GM23338 (cell line): ENCODE data around the gene TOMM6. TPM values are rescaled to one million over a fixed set of nuclear protein-coding genes. Genes with fewer than 3 reads are reported as not detected.

Experiments used
- ATAC-seq: fragments of 200-7000 bp; cut with Tn5 transposase; 3 replicates; pipeline ENCODE4 v1.9.1; 2020
- DNase-seq: peaks from one replicate; pipeline ENCODE4 v3.0.0-alpha.2; 2015; ENCODE audit warnings: low spot score
- H2AFZ ChIP-seq: fragments of 200-600 bp; sonication (generic); 2 replicates; pipeline ENCODE4 v1.8.0; 2016; ENCODE audit warnings: antibody characterized with exemption, mild to moderate bottlenecking, moderate library complexity
- H3F3A ChIP-seq: fragments of 200-600 bp; sonication (generic); replicated peaks from 2 replicates; pipeline ENCODE4 v1.8.0; 2017; ENCODE audit warnings: antibody characterized with exemption, mixed run types, low read depth
- H3K27ac ChIP-seq: fragments of 200-600 bp; sonication (generic); 2 replicates; pipeline ENCODE4 v1.6.1; 2016; ENCODE audit warnings: low read depth
- H3K27me3 ChIP-seq: fragments of 200-600 bp; sonication (generic); 2 replicates; pipeline ENCODE4 v1.8.0; 2016; ENCODE audit warnings: mild to moderate bottlenecking, mixed run types, moderate library complexity; ENCODE audit not compliant: insufficient read depth
- H3K36me3 ChIP-seq: fragments of 200-600 bp; sonication (generic); 2 replicates; pipeline ENCODE4 v1.8.0; 2016; ENCODE audit warnings: mild to moderate bottlenecking; ENCODE audit not compliant: insufficient read depth
- H3K4me1 ChIP-seq: fragments of 200-600 bp; sonication (generic); 2 replicates; pipeline ENCODE4 v1.8.0; 2016; ENCODE audit warnings: mild to moderate bottlenecking, moderate library complexity; ENCODE audit not compliant: insufficient read depth
- H3K4me2 ChIP-seq: fragments of 200-600 bp; sonication (generic); 2 replicates; pipeline ENCODE4 v1.7.1; 2017; ENCODE audit warnings: mixed run types
- H3K4me3 ChIP-seq: fragments of 200-600 bp; sonication (generic); 2 replicates; pipeline ENCODE4 v1.6.1; 2016; ENCODE audit warnings: mixed run types
- H3K79me2 ChIP-seq: fragments of 200-600 bp; sonication (generic); replicated peaks from 2 replicates; pipeline ENCODE4 v1.8.0; 2017; ENCODE audit warnings: mild to moderate bottlenecking; ENCODE audit not compliant: insufficient read depth
- H3K9me2 ChIP-seq: fragments of 200-600 bp; sonication (generic); 2 replicates; pipeline ENCODE4 v1.8.0; 2017; ENCODE audit not compliant: insufficient read depth
- H4K20me1 ChIP-seq: fragments of 200-600 bp; sonication (generic); replicated peaks from 2 replicates; pipeline ENCODE4 v1.8.0; 2017; ENCODE audit warnings: mild to moderate bottlenecking; ENCODE audit not compliant: insufficient read depth
- H3K27ac Mint-ChIP-seq: 2 replicates; pipeline ENCODE4 v1.8.0; 2020; ENCODE audit warnings: inconsistent platforms, mild to moderate bottlenecking, moderate library complexity, mixed read lengths
- H3K27me3 Mint-ChIP-seq: 3 replicates; pipeline ENCODE4 v1.8.0; 2022; ENCODE audit warnings: low read depth, mild to moderate bottlenecking, moderate library complexity, mixed read lengths, inconsistent platforms; ENCODE audit not compliant: insufficient read depth, poor library complexity
- H3K36me3 Mint-ChIP-seq: 3 replicates; pipeline ENCODE4 v1.8.0; 2021; ENCODE audit warnings: low read depth, mild to moderate bottlenecking, inconsistent platforms, moderate library complexity, mixed read lengths
- H3K4me1 Mint-ChIP-seq: 3 replicates; pipeline ENCODE4 v1.8.0; 2020; ENCODE audit warnings: mild to moderate bottlenecking, inconsistent platforms, mixed read lengths
- H3K4me3 Mint-ChIP-seq: 3 replicates; pipeline ENCODE4 v1.8.0; 2021; ENCODE audit warnings: moderate library complexity, mild to moderate bottlenecking, inconsistent platforms, mixed read lengths
- H3K9me3 Mint-ChIP-seq: 3 replicates; pipeline ENCODE4 v1.8.0; 2020; ENCODE audit warnings: moderate library complexity, mild to moderate bottlenecking, inconsistent platforms, mixed read lengths
- CREB1 ChIP-seq: fragments of 250-450 bp; sonication (Bioruptor Pico); IDR thresholded peaks from 2 replicates; pipeline ENCODE4 v1.5.0; 2020; ENCODE audit warnings: low read depth, mild to moderate bottlenecking, moderate library complexity
- CTCF ChIP-seq, 2 experiments: fragments of 200-600 bp in 1 of 2; sonication (generic) in 1 of 2; conservative IDR thresholded peaks; 2 replicates each; pipeline versions ENCODE4 v1.5.1 to v1.6.1; 2016 to 2017; ENCODE audit warnings: antibody characterized with exemption in 2 of 2, low read depth in 2 of 2, mild to moderate bottlenecking in 2 of 2, moderate library complexity in 1 of 2
- ETS1 ChIP-seq: IDR thresholded peaks from 2 replicates; pipeline ENCODE4 v1.6.1; 2016; ENCODE audit warnings: antibody characterized with exemption
- EZH2phosphoT487 ChIP-seq: fragments of 200-600 bp; sonication (generic); IDR thresholded peaks from one replicate; pipeline ENCODE4 v1.8.1; 2018; ENCODE audit warnings: antibody characterized with exemption; ENCODE audit not compliant: unreplicated experiment
- JUNB ChIP-seq: IDR thresholded peaks from one replicate; pipeline ENCODE4 v1.6.1; 2016; ENCODE audit warnings: antibody characterized with exemption; ENCODE audit not compliant: unreplicated experiment
- NANOG ChIP-seq: IDR thresholded peaks from 2 replicates; pipeline ENCODE4 v1.6.1; 2016; ENCODE audit warnings: antibody characterized with exemption, borderline replicate concordance
- REST ChIP-seq: IDR thresholded peaks from one replicate; pipeline ENCODE4 v1.6.1; 2018; ENCODE audit warnings: antibody characterized with exemption; ENCODE audit not compliant: unreplicated experiment
- STAT1 ChIP-seq: IDR thresholded peaks from one replicate; pipeline ENCODE4 v1.6.1; 2016; ENCODE audit warnings: antibody characterized with exemption; ENCODE audit not compliant: unreplicated experiment
- ZNF114 ChIP-seq: fragments of 250-450 bp; sonication (Bioruptor Pico); IDR thresholded peaks from 2 replicates; pipeline ENCODE4 v1.5.0; 2020; ENCODE audit warnings: mild to moderate bottlenecking, moderate library complexity
- polyA plus RNA-seq: library from polyadenylated mRNA; unstranded; fragments of >200 nt; fragmentation: Nextera tagmentation; extraction: Ambion mirVana; gene quantifications from 2 replicates; pipeline ENCODE4 v1.2.1, GENCODE V29; 2016
- total RNA-seq: library from RNA; depleted of rRNA; stranded (reverse); fragments of >200 nt; shearing (Covaris generic); gene quantifications from 2 replicates; pipeline ENCODE4 v1.2.3, GENCODE V29; 2014

The TOMM6 gene
- total and polyA plus RNA-seq, 2 experiments from 2014 or later = 195 to 372 TPM

- Mint-ChIP-seq H3K4me3 (no peak overlapping the region), H3K36me3 (no peaks in the 10 kb centered on the region), H3K4me1 (no peaks in the 10 kb centered on the region; the same call in 2 of the 3 replicates), H3K27me3 (peaks cover 3% of the 10 kb centered on the region), H3K27ac (peak overlapping the region; percentile 68), H3K9me3 (no peaks in the 10 kb centered on the region)
- Histone ChIP-seq H3K4me3 (no peak overlapping the region), H3K36me3 (no peaks in the 10 kb centered on the region), H3F3A (no peaks in the 10 kb centered on the region), H3K4me1 (no peaks in the 10 kb centered on the region), H3K4me2 (no peak overlapping the region), H3K9me2 (no peaks in the 10 kb centered on the region), H2AFZ (no peak overlapping the region), H4K20me1 (peaks cover 6% of the 10 kb centered on the region; the same call in 1 of the 2 replicates), H3K79me2 (no peaks in the 10 kb centered on the region), H3K27ac (no peak overlapping the region), H3K27me3 (no peaks in the 10 kb centered on the region)
- TF ChIP-seq JUNB (no peak), REST (no peak), CREB1 (CRISPR knock-in tag) (no peak), ZNF114 (CRISPR knock-in tag) (no peak), ETS1 (no peak), NANOG (no peak)
- no peak for ATAC-seq
- DNase-seq = no peak
These were observed 31.0 kb downstream of the TOMM6 start for GRCh38 chr6:41818271-41819054.

- no peak overlapping the region for H3K27ac ChIP-seq
- H3K9me2 ChIP-seq = no peaks in the 10 kb centered on the region
- no peaks in the 10 kb centered on the region for H3K79me2 ChIP-seq
- no peak overlapping the region for H3K27ac Mint-ChIP-seq
- no peaks in the 10 kb centered on the region for H3K27me3 ChIP-seq
- no peak overlapping the region for H3K4me3 ChIP-seq
- no peaks in the 10 kb centered on the region for H3K36me3 Mint-ChIP-seq
- no peaks in the 10 kb centered on the region for H3K36me3 ChIP-seq
- H4K20me1 ChIP-seq = no peaks in the 10 kb centered on the region; the same call in 1 of the 2 replicates
- no peaks in the 10 kb centered on the region for H3F3A ChIP-seq
- H3K4me1 Mint-ChIP-seq = no peaks in the 10 kb centered on the region; the same call in 2 of the 3 replicates
- peaks cover 3% of the 10 kb centered on the region for H3K27me3 Mint-ChIP-seq
- H2AFZ ChIP-seq = no peak overlapping the region
- no peak overlapping the region for H3K4me3 Mint-ChIP-seq
- no peaks in the 10 kb centered on the region for H3K4me1 ChIP-seq
- no peak for DNase-seq
- H3K9me3 Mint-ChIP-seq = no peaks in the 10 kb centered on the region
- no peak overlapping the region for H3K4me2 ChIP-seq
- ATAC-seq = no peak
- TF ChIP-seq ZNF114 (CRISPR knock-in tag) = no peak
- no peak for TF ChIP-seq CTCF (conservative IDR thresholded peaks at IDR 0.05; ENCODE audit: low read depth in 2 of 2)
- no peak for TF ChIP-seq STAT1
- TF ChIP-seq JUNB = no peak
- TF ChIP-seq EZH2phosphoT487 = no peak
- TF ChIP-seq ETS1 = no peak
- no peak for TF ChIP-seq NANOG
These were observed 33.8 kb downstream of the TOMM6 start for GRCh38 chr6:41821266-41821665.
